HepG2 (cell line): ENCODE measurements around the gene RNASE11. TPM values are rescaled to one million over a fixed set of nuclear protein-coding genes. Genes with fewer than 3 reads are reported as not detected.

ENCODE experiments used
- ARID4A ChIP-seq: sonication (generic); formaldehyde crosslinking; IDR thresholded peaks from 2 replicates; pipeline ENCODE4 v1.5.0; 2020; ENCODE audit warnings: mild to moderate bottlenecking, missing genetic modification reagents, borderline replicate concordance
- EP300 ChIP-seq, 3 experiments: sonication (generic) in 1 of 3; formaldehyde crosslinking in 1 of 3; IDR thresholded peaks; 2 replicates each; pipeline versions ENCODE4 v1.5.1 to v1.6.1; 2011 to 2020; ENCODE audit warnings: low read depth in 2 of 3, low read length in 2 of 3, borderline replicate concordance in 1 of 3, improper control_type of control experiment in 1 of 3, mild to moderate bottlenecking in 1 of 3, missing genetic modification reagents in 1 of 3, moderate library complexity in 1 of 3
- FOXA1 ChIP-seq, 2 experiments: fragments of 450-650 bp in 1 of 2; sonication (generic) in 1 of 2; formaldehyde crosslinking in 1 of 2; IDR thresholded peaks; 2 replicates each; pipeline versions ENCODE4 v1.4.0 to v1.6.1; 2016 to 2020; ENCODE audit warnings: missing genetic modification reagents in 1 of 2
- GABPB1 ChIP-seq: IDR thresholded peaks from 2 replicates; pipeline ENCODE4 v1.6.1; 2016; ENCODE audit warnings: mild to moderate bottlenecking, missing genetic modification reagents, moderate library complexity, missing compliant biosample characterization
- GATAD2A ChIP-seq: IDR thresholded peaks from 2 replicates; pipeline ENCODE4 v1.6.1; 2016
- GZF1 ChIP-seq: sonication (generic); formaldehyde crosslinking; IDR thresholded peaks from 2 replicates; pipeline ENCODE4 v1.5.1; 2020; ENCODE audit warnings: mild to moderate bottlenecking, missing genetic modification reagents
- HNF4A ChIP-seq: sonication (generic); formaldehyde crosslinking; IDR thresholded peaks from 2 replicates; pipeline ENCODE4 v1.4.0; 2020; ENCODE audit warnings: missing genetic modification reagents
- MTA1 ChIP-seq: sonication (generic); formaldehyde crosslinking; IDR thresholded peaks from 2 replicates; pipeline ENCODE4 v1.4.0; 2020; ENCODE audit warnings: missing genetic modification reagents, mild to moderate bottlenecking, borderline replicate concordance
- NR2F2 ChIP-seq: IDR thresholded peaks from 2 replicates; pipeline ENCODE4 v1.6.1; 2012; ENCODE audit warnings: low read depth, inconsistent platforms, borderline replicate concordance
- PHF21A ChIP-seq: sonication (generic); formaldehyde crosslinking; IDR thresholded peaks from 2 replicates; pipeline ENCODE4 v1.5.0; 2020; ENCODE audit warnings: mild to moderate bottlenecking, missing genetic modification reagents
- RARA ChIP-seq: IDR thresholded peaks from 2 replicates; pipeline ENCODE4 v1.6.1; 2016; ENCODE audit warnings: missing genetic modification reagents, missing compliant biosample characterization
- RARG ChIP-seq: sonication (generic); formaldehyde crosslinking; IDR thresholded peaks from 2 replicates; pipeline ENCODE4 v1.4.0; 2020; ENCODE audit warnings: low read depth, mild to moderate bottlenecking, missing genetic modification reagents
- REST ChIP-seq, 2 experiments: IDR thresholded peaks; 2 replicates each; pipeline ENCODE4 v1.6.1; 2011 to 2012; ENCODE audit warnings: low read length in 2 of 2, borderline replicate concordance in 1 of 2, low read depth in 1 of 2, mild to moderate bottlenecking in 1 of 2, moderate library complexity in 1 of 2
- RXRB ChIP-seq: IDR thresholded peaks from 2 replicates; pipeline ENCODE4 v1.6.1; 2016; ENCODE audit warnings: borderline replicate concordance, missing genetic modification reagents, missing compliant biosample characterization
- SP5 ChIP-seq: IDR thresholded peaks from 2 replicates; pipeline ENCODE4 v1.6.1; 2016; ENCODE audit warnings: low read depth, borderline replicate concordance
- ZBTB7B ChIP-seq: sonication (generic); formaldehyde crosslinking; IDR thresholded peaks from 2 replicates; pipeline ENCODE4 v1.4.0; 2020; ENCODE audit warnings: missing genetic modification reagents
- ZFYVE20 ChIP-seq: sonication (generic); formaldehyde crosslinking; IDR thresholded peaks from 2 replicates; pipeline ENCODE4 v1.8.0; 2023; ENCODE audit warnings: low read depth, mild to moderate bottlenecking, moderate library complexity, missing genetic modification reagents, borderline replicate concordance
- ZNF207 ChIP-seq: fragments of 450-650 bp; IDR thresholded peaks from 2 replicates; pipeline ENCODE4 v1.6.1; 2016; ENCODE audit warnings: antibody characterized with exemption, borderline replicate concordance
- ZNF432 ChIP-seq: sonication (generic); formaldehyde crosslinking; IDR thresholded peaks from 2 replicates; pipeline ENCODE4 v1.5.0; 2020; ENCODE audit warnings: missing genetic modification reagents, mild to moderate bottlenecking, borderline replicate concordance
- ZNF720 ChIP-seq: sonication (generic); formaldehyde crosslinking; IDR thresholded peaks from 2 replicates; pipeline ENCODE4 v1.4.0; 2020; ENCODE audit warnings: missing genetic modification reagents
- ZNF772 ChIP-seq: sonication (generic); formaldehyde crosslinking; IDR thresholded peaks from 2 replicates; pipeline ENCODE4 v1.5.0; 2020; ENCODE audit warnings: mild to moderate bottlenecking, missing genetic modification reagents
- polyA plus RNA-seq, 8 experiments: library from polyadenylated mRNA; depleted of rRNA in 3 of 8; stranded (reverse) in 7 of 8; unstranded in 1 of 8; fragments of >200 nt; fragmentation: Illumina TruSeq in 4 of 8; extraction: Trizol in 4 of 8; gene quantifications; 2 replicates each; pipeline versions ENCODE4 v1.2.1 to v1.2.3, GENCODE V29; 2011 to 2016; ENCODE audit warnings: low read depth in 4 of 8, missing spikeins in 1 of 8, mixed read lengths in 1 of 8; ENCODE audit not compliant: insufficient read depth in 1 of 8
- total RNA-seq, 5 experiments: library from RNA; depleted of rRNA; stranded (reverse); fragments of >200 nt; fragmentation: Illumina TruSeq; extraction: Trizol; gene quantifications; 2 replicates each; pipeline ENCODE4 v1.2.3, GENCODE V29; 2016; ENCODE audit warnings: low read depth in 1 of 5

Gene RNASE11
- total and polyA plus RNA-seq, 2 of the 13 experiments (the other 11 are each of a cell fraction or from before 2014, with no cell fraction given) = not detected

- TF ChIP-seq ARID4A (CRISPR knock-in tag) (no peak), ZFYVE20 (CRISPR knock-in tag) (no peak), REST (IDR thresholded peaks at IDR 0.05; ENCODE audit: borderline replicate concordance in 1 of 2, low read depth in 1 of 2, low read length in 2 of 2) (no peak), GZF1 (CRISPR knock-in tag) (no peak), RARG (no peak), RARA (peak; percentile 81; the same call in 1 of the 2 replicates), MTA1 (CRISPR knock-in tag) (no peak), RXRB (CRISPR knock-in tag) (peak; percentile 86), ZNF772 (CRISPR knock-in tag) (no peak), GABPB1 (CRISPR knock-in tag) (no peak), ZNF720 (CRISPR knock-in tag) (no peak), FOXA1 (IDR thresholded peaks at IDR 0.05) (no peak), FOXA1 (CRISPR knock-in tag; IDR thresholded peaks at IDR 0.05) (peak; percentile 34; the same call in 1 of the 2 replicates), ZBTB7B (CRISPR knock-in tag) (peak; percentile 66; the same call in 1 of the 2 replicates), PHF21A (CRISPR knock-in tag) (peak; percentile 74), NR2F2 (peak; percentile 80), GATAD2A (CRISPR knock-in tag) (peak; percentile 38; the same call in 1 of the 2 replicates), ZNF207 (no peak), EP300 (IDR thresholded peaks at IDR 0.05; ENCODE audit: low read depth in 2 of 2, low read length in 2 of 2) (peak in 1 of 2 experiments; percentile 65; a peak in 1 of 4 replicates), EP300 (CRISPR knock-in tag; IDR thresholded peaks at IDR 0.05; ENCODE audit: borderline replicate concordance) (no peak; the same call in 1 of the 2 replicates), HNF4A (peak; percentile 66), SP5 (CRISPR knock-in tag) (0 out of 2 replicates have a peak, but pooled peaks have one; percentile 24), ZNF432 (CRISPR knock-in tag) (no peak)
Observed at GRCh38 chr14:20615996-20616395, 28.2 kb upstream of the RNASE11 start (continued).
